Measurements from ENCODE around the gene HOXA1.

Gene HOXA1

GRCh38 chr7:27080844-27081436 lies 14.9 kb downstream of the HOXA1 start:
- Histone ChIP-seq H3K36me3 (ENCODE audit: control insufficient read depth, insufficient read depth, low read length) (no peaks in the 10 kb centered on the region), H3K9ac (ENCODE audit: low read length) (no peak overlapping the region), H3K4me1 (ENCODE audit: control insufficient read depth, insufficient read depth, low read length) (peaks cover 5% of the 10 kb centered on the region), H3K4me3 (ENCODE audit: low read length) (no peak overlapping the region), H3K27me3 (ENCODE audit: control insufficient read depth, insufficient read depth, low read length) (no peaks in the 10 kb centered on the region), H3K9me3 (ENCODE audit: control insufficient read depth, low read length) (no peaks in the 10 kb centered on the region)

GRCh38 chr7:27079234-27079975 lies 16.4 kb downstream of the HOXA1 start:
- H3K36me3 ChIP-seq (ENCODE audit: control insufficient read depth, insufficient read depth, low read length): no peaks in the 10 kb centered on the region
- H3K27me3 ChIP-seq (ENCODE audit: control insufficient read depth, insufficient read depth, low read length): no peaks in the 10 kb centered on the region
- no peaks in the 10 kb centered on the region for H3K9me3 ChIP-seq (ENCODE audit: control insufficient read depth, low read length)
- H3K9ac ChIP-seq (ENCODE audit: low read length): no peak overlapping the region
- peaks cover 5% of the 10 kb centered on the region for H3K4me1 ChIP-seq (ENCODE audit: control insufficient read depth, insufficient read depth, low read length)
- no peak overlapping the region for H3K4me3 ChIP-seq (ENCODE audit: low read length)

GRCh38 chr7:27078616-27079233 lies 17.1 kb downstream of the HOXA1 start:
- Histone ChIP-seq H3K9me3 (ENCODE audit: control insufficient read depth, low read length) (no peaks in the 10 kb centered on the region), H3K4me1 (ENCODE audit: control insufficient read depth, insufficient read depth, low read length) (peaks cover 5% of the 10 kb centered on the region), H3K27me3 (ENCODE audit: control insufficient read depth, insufficient read depth, low read length) (no peaks in the 10 kb centered on the region), H3K4me3 (ENCODE audit: low read length) (no peak overlapping the region), H3K9ac (ENCODE audit: low read length) (no peak overlapping the region), H3K36me3 (ENCODE audit: control insufficient read depth, insufficient read depth, low read length) (no peaks in the 10 kb centered on the region)

GRCh38 chr7:27073076-27073475 lies 22.7 kb downstream of the HOXA1 start:
- Histone ChIP-seq H3K4me1 (ENCODE audit: control insufficient read depth, insufficient read depth, low read length) (no peaks in the 10 kb centered on the region), H3K4me3 (ENCODE audit: low read length) (no peak overlapping the region), H3K9me3 (ENCODE audit: control insufficient read depth, low read length) (no peaks in the 10 kb centered on the region), H3K9ac (ENCODE audit: low read length) (no peak overlapping the region), H3K27me3 (ENCODE audit: control insufficient read depth, insufficient read depth, low read length) (no peaks in the 10 kb centered on the region), H3K36me3 (ENCODE audit: control insufficient read depth, insufficient read depth, low read length) (no peaks in the 10 kb centered on the region)

GRCh38 chr7:27071622-27072390 lies 24.0 kb downstream of the HOXA1 start:
- Histone ChIP-seq H3K27me3 (ENCODE audit: control insufficient read depth, insufficient read depth, low read length) (no peaks in the 10 kb centered on the region), H3K36me3 (ENCODE audit: control insufficient read depth, insufficient read depth, low read length) (no peaks in the 10 kb centered on the region), H3K9me3 (ENCODE audit: control insufficient read depth, low read length) (no peaks in the 10 kb centered on the region), H3K4me3 (ENCODE audit: low read length) (no peak overlapping the region), H3K9ac (ENCODE audit: low read length) (no peak overlapping the region), H3K4me1 (ENCODE audit: control insufficient read depth, insufficient read depth, low read length) (no peaks in the 10 kb centered on the region)

- H3K4me3 ChIP-seq (ENCODE audit: low read length): no peak overlapping the region
- no peaks in the 10 kb centered on the region for H3K4me1 ChIP-seq (ENCODE audit: control insufficient read depth, insufficient read depth, low read length)
- H3K9me3 ChIP-seq (ENCODE audit: control insufficient read depth, low read length): no peaks in the 10 kb centered on the region
- no peak overlapping the region for H3K9ac ChIP-seq (ENCODE audit: low read length)
- no peaks in the 10 kb centered on the region for H3K27me3 ChIP-seq (ENCODE audit: control insufficient read depth, insufficient read depth, low read length)
- no peaks in the 10 kb centered on the region for H3K36me3 ChIP-seq (ENCODE audit: control insufficient read depth, insufficient read depth, low read length)
Observed at GRCh38 chr7:27068259-27068658, 27.5 kb downstream of the HOXA1 start.

GRCh38 chr7:27066148-27066547 lies 29.7 kb downstream of the HOXA1 start:
- Histone ChIP-seq H3K9ac (ENCODE audit: low read length) (no peak overlapping the region), H3K4me3 (ENCODE audit: low read length) (no peak overlapping the region), H3K4me1 (ENCODE audit: control insufficient read depth, insufficient read depth, low read length) (no peaks in the 10 kb centered on the region), H3K9me3 (ENCODE audit: control insufficient read depth, low read length) (no peaks in the 10 kb centered on the region), H3K27me3 (ENCODE audit: control insufficient read depth, insufficient read depth, low read length) (no peaks in the 10 kb centered on the region), H3K36me3 (ENCODE audit: control insufficient read depth, insufficient read depth, low read length) (no peaks in the 10 kb centered on the region)

GRCh38 chr7:27065709-27066108 lies 30.1 kb downstream of the HOXA1 start:
- no peaks in the 10 kb centered on the region for H3K36me3 ChIP-seq (ENCODE audit: control insufficient read depth, insufficient read depth, low read length)
- no peaks in the 10 kb centered on the region for H3K9me3 ChIP-seq (ENCODE audit: control insufficient read depth, low read length)
- H3K4me3 ChIP-seq (ENCODE audit: low read length): no peak overlapping the region
- H3K27me3 ChIP-seq (ENCODE audit: control insufficient read depth, insufficient read depth, low read length): no peaks in the 10 kb centered on the region
- H3K4me1 ChIP-seq (ENCODE audit: control insufficient read depth, insufficient read depth, low read length): no peaks in the 10 kb centered on the region
- no peak overlapping the region for H3K9ac ChIP-seq (ENCODE audit: low read length)

- Histone ChIP-seq H3K9me3 (ENCODE audit: control insufficient read depth, low read length) (no peaks in the 10 kb centered on the region), H3K36me3 (ENCODE audit: control insufficient read depth, insufficient read depth, low read length) (no peaks in the 10 kb centered on the region), H3K27me3 (ENCODE audit: control insufficient read depth, insufficient read depth, low read length) (no peaks in the 10 kb centered on the region), H3K4me1 (ENCODE audit: control insufficient read depth, insufficient read depth, low read length) (no peaks in the 10 kb centered on the region), H3K9ac (ENCODE audit: low read length) (no peak overlapping the region), H3K4me3 (ENCODE audit: low read length) (no peak overlapping the region)
Observed at GRCh38 chr7:27064661-27065060, 31.1 kb downstream of the HOXA1 start.

- no peaks in the 10 kb centered on the region for H3K36me3 ChIP-seq (ENCODE audit: control insufficient read depth, insufficient read depth, low read length)
- no peaks in the 10 kb centered on the region for H3K9me3 ChIP-seq (ENCODE audit: control insufficient read depth, low read length)
- H3K4me3 ChIP-seq (ENCODE audit: low read length): no peak overlapping the region
- no peaks in the 10 kb centered on the region for H3K4me1 ChIP-seq (ENCODE audit: control insufficient read depth, insufficient read depth, low read length)
- H3K9ac ChIP-seq (ENCODE audit: low read length): no peak overlapping the region
- H3K27me3 ChIP-seq (ENCODE audit: control insufficient read depth, insufficient read depth, low read length): no peaks in the 10 kb centered on the region
Observed at GRCh38 chr7:27064159-27064558, 31.6 kb downstream of the HOXA1 start.

- Histone ChIP-seq H3K4me3 (ENCODE audit: low read length) (no peak overlapping the region), H3K9ac (ENCODE audit: low read length) (no peak overlapping the region), H3K9me3 (ENCODE audit: control insufficient read depth, low read length) (no peaks in the 10 kb centered on the region), H3K36me3 (ENCODE audit: control insufficient read depth, insufficient read depth, low read length) (no peaks in the 10 kb centered on the region), H3K27me3 (ENCODE audit: control insufficient read depth, insufficient read depth, low read length) (no peaks in the 10 kb centered on the region), H3K4me1 (ENCODE audit: control insufficient read depth, insufficient read depth, low read length) (no peaks in the 10 kb centered on the region)
Observed at GRCh38 chr7:27062946-27063345, 32.9 kb downstream of the HOXA1 start.

GRCh38 chr7:27053153-27053552 lies 42.6 kb downstream of the HOXA1 start:
- Histone ChIP-seq H3K36me3 (ENCODE audit: control insufficient read depth, insufficient read depth, low read length) (no peaks in the 10 kb centered on the region), H3K4me3 (ENCODE audit: low read length) (no peak overlapping the region), H3K9ac (ENCODE audit: low read length) (no peak overlapping the region), H3K27me3 (ENCODE audit: control insufficient read depth, insufficient read depth, low read length) (no peaks in the 10 kb centered on the region), H3K9me3 (ENCODE audit: control insufficient read depth, low read length) (no peaks in the 10 kb centered on the region), H3K4me1 (ENCODE audit: control insufficient read depth, insufficient read depth, low read length) (no peaks in the 10 kb centered on the region)

All from mucosa of stomach (tissue), 1 donor.